GM18867 (cell line): ENCODE data around the gene SCUBE1.

Source experiments
- ATAC-seq: cut with Tn5 transposase; IDR thresholded peaks from one replicate; pipeline ENCODE4 v1.9.1; 2021; ENCODE audit warnings: mild to moderate bottlenecking, moderate library complexity; ENCODE audit not compliant: unreplicated experiment

Gene SCUBE1

GRCh38 chr22:43304831-43305590, 38.2 kb downstream of the SCUBE1 start:
- no peak for ATAC-seq

- no peak for ATAC-seq
Observed at GRCh38 chr22:43303751-43304150, 39.4 kb downstream of the SCUBE1 start.

- ATAC-seq, result no peak
Observed at GRCh38 chr22:43303166-43303565, 40.0 kb downstream of the SCUBE1 start.

GRCh38 chr22:43302531-43303041, 40.6 kb downstream of the SCUBE1 start:
- ATAC-seq, result no peak

GRCh38 chr22:43301866-43302265, 41.3 kb downstream of the SCUBE1 start:
- no peak for ATAC-seq

- ATAC-seq, result no peak
Observed at GRCh38 chr22:43300891-43301676, 42.1 kb downstream of the SCUBE1 start.

- ATAC-seq, result no peak
Observed at GRCh38 chr22:43299736-43300135, 43.4 kb downstream of the SCUBE1 start.

- ATAC-seq, result no peak
Observed at GRCh38 chr22:43298062-43298801, 44.9 kb downstream of the SCUBE1 start.

GRCh38 chr22:43297270-43298061, 45.7 kb downstream of the SCUBE1 start:
- ATAC-seq, result no peak

- ATAC-seq, result no peak
Observed at GRCh38 chr22:43296276-43296902, 46.8 kb downstream of the SCUBE1 start.

- no peak for ATAC-seq
Observed at GRCh38 chr22:43295660-43296059, 47.5 kb downstream of the SCUBE1 start.

GRCh38 chr22:43295173-43295572, 48.0 kb downstream of the SCUBE1 start:
- ATAC-seq, result no peak

- ATAC-seq, result no peak
Observed at GRCh38 chr22:43293655-43294392, 49.3 kb downstream of the SCUBE1 start.

- ATAC-seq, result no peak
Observed at GRCh38 chr22:43293259-43293654, 49.9 kb downstream of the SCUBE1 start.

GRCh38 chr22:43292630-43293018, 50.5 kb downstream of the SCUBE1 start:
- ATAC-seq, result no peak

- no peak for ATAC-seq
Observed at GRCh38 chr22:43291381-43291780, 51.8 kb downstream of the SCUBE1 start.

GRCh38 chr22:43289976-43290721, 53.0 kb downstream of the SCUBE1 start:
- no peak for ATAC-seq

- no peak for ATAC-seq
Observed at GRCh38 chr22:43289531-43289963, 53.6 kb downstream of the SCUBE1 start.
